DND-41 (cell line): Measurements from ENCODE around the gene BICC1.

Source experiments
- EZH2 ChIP-seq: IDR thresholded peaks from 3 replicates; pipeline ENCODE4 v1.6.1; 2012; ENCODE audit warnings: borderline replicate concordance, low read depth, mild to moderate bottlenecking, moderate library complexity, low read length, inconsistent platforms; ENCODE audit not compliant: severe bottlenecking
- TF ChIP-seq, protein P1 (sequence below): IDR thresholded peaks from 2 replicates; pipeline ENCODE4 v1.5.1; 2012; ENCODE audit warnings: borderline replicate concordance, low read length, moderate library complexity, mild to moderate bottlenecking; ENCODE audit not compliant: poor library complexity, severe bottlenecking; ENCODE audit errors: extremely low read depth

DNA sequence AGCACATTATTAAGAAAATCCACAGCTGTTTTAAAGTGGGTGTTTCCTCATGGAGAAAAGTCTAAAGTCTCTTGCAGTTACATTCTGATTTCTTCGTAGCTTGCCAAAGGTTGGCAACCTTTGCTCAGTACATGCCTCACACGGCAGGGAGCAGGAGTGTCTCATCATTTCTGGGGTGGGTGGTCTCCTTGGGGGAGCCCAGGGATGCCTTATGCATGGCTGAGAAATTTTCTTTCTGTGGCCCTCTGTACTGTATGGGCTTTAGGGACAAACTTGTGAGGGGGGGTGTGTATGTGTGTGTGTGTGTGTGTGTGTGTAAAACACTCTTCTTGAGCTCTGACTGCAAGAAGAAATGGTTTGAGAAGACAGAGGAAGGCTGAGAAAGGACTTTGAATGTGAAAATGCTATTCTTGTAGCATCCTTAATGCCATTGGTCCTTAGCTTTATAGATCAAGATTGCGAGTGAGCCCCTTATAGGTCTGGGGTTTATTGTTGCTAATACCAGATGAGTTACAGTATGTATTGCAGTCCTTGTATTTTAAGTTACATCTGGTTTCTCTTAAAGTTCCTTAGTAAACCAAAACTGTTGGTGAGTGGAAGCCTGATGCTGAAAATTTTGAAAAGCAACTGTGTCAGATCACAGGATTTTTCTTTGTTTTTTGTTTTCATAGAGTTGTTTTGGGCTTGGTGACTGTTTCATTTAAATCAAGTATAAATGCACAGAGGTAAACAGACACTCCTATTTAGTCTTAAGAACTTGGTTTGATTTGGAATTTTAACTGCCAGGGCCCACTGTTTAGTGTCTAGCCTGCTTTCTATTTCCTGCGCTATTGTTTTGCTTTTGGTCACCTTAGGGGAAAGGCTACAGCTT is 242.0 kb downstream of the BICC1 start:
- TF ChIP-seq, protein P1, sequence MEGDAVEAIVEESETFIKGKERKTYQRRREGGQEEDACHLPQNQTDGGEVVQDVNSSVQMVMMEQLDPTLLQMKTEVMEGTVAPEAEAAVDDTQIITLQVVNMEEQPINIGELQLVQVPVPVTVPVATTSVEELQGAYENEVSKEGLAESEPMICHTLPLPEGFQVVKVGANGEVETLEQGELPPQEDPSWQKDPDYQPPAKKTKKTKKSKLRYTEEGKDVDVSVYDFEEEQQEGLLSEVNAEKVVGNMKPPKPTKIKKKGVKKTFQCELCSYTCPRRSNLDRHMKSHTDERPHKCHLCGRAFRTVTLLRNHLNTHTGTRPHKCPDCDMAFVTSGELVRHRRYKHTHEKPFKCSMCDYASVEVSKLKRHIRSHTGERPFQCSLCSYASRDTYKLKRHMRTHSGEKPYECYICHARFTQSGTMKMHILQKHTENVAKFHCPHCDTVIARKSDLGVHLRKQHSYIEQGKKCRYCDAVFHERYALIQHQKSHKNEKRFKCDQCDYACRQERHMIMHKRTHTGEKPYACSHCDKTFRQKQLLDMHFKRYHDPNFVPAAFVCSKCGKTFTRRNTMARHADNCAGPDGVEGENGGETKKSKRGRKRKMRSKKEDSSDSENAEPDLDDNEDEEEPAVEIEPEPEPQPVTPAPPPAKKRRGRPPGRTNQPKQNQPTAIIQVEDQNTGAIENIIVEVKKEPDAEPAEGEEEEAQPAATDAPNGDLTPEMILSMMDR: no peak
- TF ChIP-seq EZH2: no peak
